Measurements from ENCODE around the gene HMX1. TPM values are rescaled to one million over a fixed set of nuclear protein-coding genes. Genes with fewer than 3 reads are reported as not detected.

Gene HMX1
- total RNA-seq, 1 donor from 2014 or later, result 3.2 TPM

DNA sequence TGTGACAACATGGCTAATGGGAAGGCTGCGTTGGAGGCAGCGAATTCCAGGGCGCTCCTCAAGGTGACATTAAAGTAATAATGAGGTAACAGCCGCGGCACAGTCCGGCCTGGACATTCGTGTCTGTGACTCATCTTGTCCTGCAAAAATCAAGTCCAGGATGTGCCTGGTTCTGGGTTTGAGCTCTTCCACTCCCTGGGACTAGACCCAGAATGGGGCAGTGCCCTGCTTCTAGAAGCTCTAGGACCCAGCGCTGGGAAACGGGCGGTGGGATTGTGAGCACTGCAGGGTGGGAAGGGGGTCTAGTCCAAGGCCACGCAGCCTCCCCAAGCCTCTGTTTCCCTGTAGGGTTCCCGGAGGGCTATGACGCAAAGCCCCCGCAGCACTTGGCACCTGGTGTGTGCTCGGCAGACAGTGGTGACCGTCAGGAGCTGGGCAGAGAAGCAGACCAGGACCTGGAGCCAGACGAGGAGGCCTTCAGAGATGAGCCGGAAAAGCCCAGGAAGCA is 34.9 kb downstream of the HMX1 start:
- Mint-ChIP-seq H3K27me3 (peaks cover 25% of the 10 kb centered on the region), H3K9me3 (no peaks in the 10 kb centered on the region), H3K27ac (no peak overlapping the region), H3K4me3 (no peak overlapping the region), H3K4me1 (ENCODE audit: unreplicated experiment) (peaks cover 31% of the 10 kb centered on the region), H3K36me3 (no peaks in the 10 kb centered on the region)
- DNase-seq (ENCODE audit: extremely low spot score, unreplicated experiment), result peak; percentile 50
- TF ChIP-seq, protein P1, sequence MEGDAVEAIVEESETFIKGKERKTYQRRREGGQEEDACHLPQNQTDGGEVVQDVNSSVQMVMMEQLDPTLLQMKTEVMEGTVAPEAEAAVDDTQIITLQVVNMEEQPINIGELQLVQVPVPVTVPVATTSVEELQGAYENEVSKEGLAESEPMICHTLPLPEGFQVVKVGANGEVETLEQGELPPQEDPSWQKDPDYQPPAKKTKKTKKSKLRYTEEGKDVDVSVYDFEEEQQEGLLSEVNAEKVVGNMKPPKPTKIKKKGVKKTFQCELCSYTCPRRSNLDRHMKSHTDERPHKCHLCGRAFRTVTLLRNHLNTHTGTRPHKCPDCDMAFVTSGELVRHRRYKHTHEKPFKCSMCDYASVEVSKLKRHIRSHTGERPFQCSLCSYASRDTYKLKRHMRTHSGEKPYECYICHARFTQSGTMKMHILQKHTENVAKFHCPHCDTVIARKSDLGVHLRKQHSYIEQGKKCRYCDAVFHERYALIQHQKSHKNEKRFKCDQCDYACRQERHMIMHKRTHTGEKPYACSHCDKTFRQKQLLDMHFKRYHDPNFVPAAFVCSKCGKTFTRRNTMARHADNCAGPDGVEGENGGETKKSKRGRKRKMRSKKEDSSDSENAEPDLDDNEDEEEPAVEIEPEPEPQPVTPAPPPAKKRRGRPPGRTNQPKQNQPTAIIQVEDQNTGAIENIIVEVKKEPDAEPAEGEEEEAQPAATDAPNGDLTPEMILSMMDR (conservative IDR thresholded peaks at IDR 0.05), result no peak

DNA sequence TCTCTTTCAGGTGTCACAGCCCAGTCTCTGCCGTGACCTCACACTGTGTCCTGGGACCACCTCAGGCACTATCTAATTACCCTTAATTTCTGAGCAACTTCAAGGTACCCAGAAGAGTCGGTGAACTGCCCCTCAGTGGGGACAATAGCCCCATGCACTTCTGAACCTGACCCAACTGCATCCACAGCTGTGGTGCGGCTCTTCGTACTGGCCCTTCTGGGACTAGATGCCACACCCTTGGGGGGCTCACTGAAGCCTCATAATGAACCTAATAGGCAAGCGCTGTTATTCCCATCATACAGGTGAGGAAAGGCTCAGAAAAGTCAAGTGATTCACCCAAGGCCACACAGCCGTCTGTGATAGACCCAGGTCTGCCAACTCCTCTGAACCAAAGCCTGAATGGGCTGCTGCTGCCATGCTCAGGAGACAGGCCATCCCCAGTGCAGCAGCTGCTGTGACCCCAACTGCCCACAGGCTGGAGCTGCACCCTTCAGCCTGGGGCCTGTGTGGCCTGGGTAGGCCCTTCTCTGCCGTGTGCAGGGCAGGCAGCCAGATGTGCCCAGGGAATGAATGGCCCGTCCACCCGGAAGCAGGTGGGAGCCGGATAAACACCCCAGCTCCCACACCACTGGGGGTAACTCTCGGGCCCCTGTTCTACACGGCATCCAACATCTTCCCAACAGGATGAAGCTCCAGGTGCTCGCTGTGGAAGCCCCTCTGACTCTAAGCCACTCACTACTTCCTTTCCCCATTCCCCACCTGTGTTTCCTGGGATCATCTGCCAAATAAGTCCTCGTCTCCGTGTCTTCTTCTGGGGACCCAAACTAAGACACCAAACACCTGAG is 35.9 kb downstream of the HMX1 start:
- DNase-seq (ENCODE audit: extremely low spot score, unreplicated experiment), result peak; percentile 47
- H3K4me1 Mint-ChIP-seq (ENCODE audit: unreplicated experiment), result peaks cover 31% of the 10 kb centered on the region
- TF ChIP-seq, protein P1 (conservative IDR thresholded peaks at IDR 0.05), result no peak
- no peaks in the 10 kb centered on the region for H3K9me3 Mint-ChIP-seq
- no peaks in the 10 kb centered on the region for H3K36me3 Mint-ChIP-seq
- H3K4me3 Mint-ChIP-seq, result no peak overlapping the region
- no peak overlapping the region for H3K27ac Mint-ChIP-seq
- peaks cover 29% of the 10 kb centered on the region for H3K27me3 Mint-ChIP-seq

DNA sequence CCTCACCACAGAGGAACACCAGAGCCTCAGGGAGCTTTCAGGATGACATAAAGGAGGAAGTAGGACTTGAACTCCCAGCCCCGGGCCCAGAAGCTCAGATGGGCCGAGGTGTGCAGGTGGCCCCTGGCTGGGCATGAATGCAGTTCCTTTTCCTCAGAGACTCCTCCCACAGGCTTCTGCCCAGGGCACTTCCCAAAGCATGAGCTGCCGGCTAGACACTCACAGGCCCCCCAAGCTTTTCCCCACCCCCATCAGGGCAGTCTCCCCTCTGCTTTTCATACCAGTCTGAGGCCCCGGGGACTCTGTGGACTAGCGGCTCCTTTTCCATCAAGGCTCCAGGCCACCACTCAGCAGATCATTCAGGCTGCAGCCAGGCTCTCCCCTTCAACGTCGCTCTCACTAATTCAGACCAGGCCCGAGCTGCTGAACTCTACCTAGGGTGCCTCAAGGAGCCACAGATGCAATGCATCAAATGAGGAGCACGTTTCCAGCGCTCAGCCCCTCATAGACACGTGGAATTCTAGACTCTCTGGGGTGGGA is 36.9 kb downstream of the HMX1 start:
- TF ChIP-seq, protein P1 (conservative IDR thresholded peaks at IDR 0.05), result no peak
- H3K9me3 Mint-ChIP-seq, result no peaks in the 10 kb centered on the region
- H3K36me3 Mint-ChIP-seq, result no peaks in the 10 kb centered on the region
- H3K4me1 Mint-ChIP-seq (ENCODE audit: unreplicated experiment), result peaks cover 31% of the 10 kb centered on the region
- no peak overlapping the region for H3K27ac Mint-ChIP-seq
- peak; percentile 66 for DNase-seq (ENCODE audit: extremely low spot score, unreplicated experiment)
- peaks cover 32% of the 10 kb centered on the region for H3K27me3 Mint-ChIP-seq
- H3K4me3 Mint-ChIP-seq, result no peak overlapping the region

DNA sequence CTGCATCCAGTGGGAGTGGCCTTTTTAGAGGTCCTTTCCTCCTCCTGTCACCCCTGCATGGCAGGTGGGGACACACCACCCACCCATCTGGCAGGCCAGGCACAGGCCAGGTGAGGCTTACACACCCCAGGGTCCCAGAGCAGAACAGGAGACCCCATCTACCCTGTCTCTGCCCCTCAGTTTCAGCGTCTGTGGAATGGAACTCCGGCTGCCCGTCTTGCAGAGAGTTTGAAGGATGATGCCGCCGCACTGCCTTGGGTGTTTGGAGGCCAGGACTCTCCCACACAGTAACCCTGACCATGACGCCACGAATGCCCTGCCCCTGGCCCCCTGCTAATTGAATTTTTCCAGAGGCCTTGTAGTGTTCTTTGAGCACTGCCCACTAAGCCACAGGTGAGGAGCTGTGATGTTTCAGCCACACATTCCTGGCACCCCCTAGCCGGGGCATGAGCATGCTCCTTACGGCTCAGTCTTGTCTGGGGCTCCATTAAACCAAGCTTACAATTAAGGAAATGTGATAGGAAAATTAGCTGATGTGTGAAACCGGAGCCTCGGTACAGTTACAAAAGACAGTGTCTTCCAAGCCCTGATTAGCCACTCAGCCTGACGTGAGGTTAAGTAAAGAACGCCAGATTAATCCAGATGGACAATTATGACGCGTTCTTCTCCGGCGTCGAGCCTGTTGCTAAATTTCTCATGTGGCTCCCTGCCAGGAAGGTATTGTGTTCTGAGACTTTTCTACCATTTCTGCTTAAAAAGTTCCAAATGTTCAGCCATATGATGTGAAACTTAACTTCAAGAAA is 39.3 kb downstream of the HMX1 start:
- DNase-seq (ENCODE audit: extremely low spot score, unreplicated experiment), result peak; percentile 66

More for the DNA sequence above, 39.3 kb downstream of the HMX1 start:
- TF ChIP-seq, protein P1 (conservative IDR thresholded peaks at IDR 0.05), result no peak
- Mint-ChIP-seq H3K9me3 (peaks cover 3% of the 10 kb centered on the region), H3K36me3 (no peaks in the 10 kb centered on the region), H3K4me3 (peak overlapping the region; percentile 14), H3K27me3 (peaks cover 33% of the 10 kb centered on the region), H3K27ac (no peak overlapping the region), H3K4me1 (ENCODE audit: unreplicated experiment) (peaks cover 22% of the 10 kb centered on the region)
